Stomach (tissue), 4 donors: ENCODE results near the gene SERPINA5.

Source experiments
- CTCF ChIP-seq, 7 experiments: fragments of 450-650 bp in 4 of 7; fragments of 200-600 bp in 3 of 7; sonication (generic) in 3 of 7; IDR thresholded peaks; one replicate each; pipeline ENCODE4 v1.5.1; 2016 to 2019; ENCODE audit warnings: antibody characterized with exemption in 7 of 7, control low read depth in 2 of 7, mild to moderate bottlenecking in 1 of 7
- EP300 ChIP-seq: sonication (generic); formaldehyde crosslinking; IDR thresholded peaks from one replicate; pipeline ENCODE4 v1.6.1; 2017; ENCODE audit warnings: antibody characterized with exemption

GRCh38 chr14:94547726-94548125, 33.5 kb upstream of the SERPINA5 start:
- TF ChIP-seq EP300 = no peak
- TF ChIP-seq CTCF (IDR thresholded peaks at IDR 0.05) = no peak
